GM12878 (cell line): ENCODE results near the gene LONP1. TPM values are rescaled to one million over a fixed set of nuclear protein-coding genes. Genes with fewer than 3 reads are reported as not detected.

ENCODE experiments used
- ATAC-seq: fragments of 200-7000 bp; cut with Tn5 transposase; 3 replicates; pipeline ENCODE4 v1.9.1; 2020; ENCODE audit warnings: mild to moderate bottlenecking, moderate library complexity
- BruUV-seq: library from RNA; stranded (reverse); fragments of 400-500 nt; replicated peaks from 2 replicates; lab custom pipeline; 2021; lab: Mats Ljungman, UMichigan
- CTCF ChIA-PET: fragments of 300-600 bp; sonication (Branson Sonifier 250); formaldehyde crosslinking; extraction: SDS; loops from one replicate; lab custom pipeline; 2021; ENCODE audit warnings: inconsistent platforms; lab: Yijun Ruan, JAX
- POLR2A ChIA-PET: fragments of 350-600 bp; formaldehyde crosslinking; extraction: SDS; loops from one replicate; lab custom pipeline; 2021; ENCODE audit warnings: inconsistent platforms; lab: Charles Lee
- RAD21 ChIA-PET: fragments of 300-600 bp; sonication (Branson Sonifier 250); formaldehyde crosslinking; loops from one replicate; lab custom pipeline; 2023; ENCODE audit warnings: antibody characterized with exemption; ENCODE audit not compliant: unreplicated experiment; lab: Charles Lee
- SMC1A ChIA-PET: fragments of 300-600 bp; sonication (Branson Sonifier 250); formaldehyde crosslinking; loops from one replicate; lab custom pipeline; 2023; ENCODE audit not compliant: unreplicated experiment, uncharacterized antibody; lab: Charles Lee
- DNase-seq: peaks from one replicate; pipeline ENCODE4 v3.0.0-alpha.2; 2011; ENCODE audit warnings: low read depth, low spot score
- FAIRE-seq: peaks from 3 replicates; lab custom pipeline; 2011; peaks lifted over from hg19 to GRCh38; lab: Jason Lieb, UNC
- H2AFZ ChIP-seq: 2 replicates; pipeline ENCODE4 v1.6.0; 2011; ENCODE audit warnings: low read depth, low read length, control low read depth; ENCODE audit not compliant: control insufficient read depth
- H3K27ac ChIP-seq: 2 replicates; pipeline ENCODE4 v1.5.1; 2011; ENCODE audit warnings: control low read depth; ENCODE audit not compliant: control insufficient read depth, insufficient read depth
- H3K27me3 ChIP-seq, 2 experiments: replicated peaks in 1 of 2; 2 replicates each; pipeline versions ENCODE4 v1.6.0 to v1.6.1; 2011; ENCODE audit warnings: low read length in 1 of 2; ENCODE audit not compliant: control insufficient read depth in 2 of 2, insufficient read depth in 2 of 2
- H3K36me3 ChIP-seq, 2 experiments: 2 replicates each; pipeline ENCODE4 v1.5.1; 2011; ENCODE audit warnings: low read length in 1 of 2; ENCODE audit not compliant: control insufficient read depth in 2 of 2, insufficient read depth in 2 of 2
- H3K4me1 ChIP-seq: 2 replicates; pipeline ENCODE4 v1.6.1; 2011; ENCODE audit warnings: mild to moderate bottlenecking, low read length, moderate library complexity, mixed read lengths; ENCODE audit not compliant: control insufficient read depth, insufficient read depth
- H3K4me2 ChIP-seq: 2 replicates; pipeline ENCODE4 v1.6.0; 2011; ENCODE audit warnings: control low read depth; ENCODE audit not compliant: control insufficient read depth, insufficient read depth
- H3K4me3 ChIP-seq: fragments of 200-600 bp; sonication (generic); 2 replicates; pipeline ENCODE4 v1.5.1; 2016
- H3K79me2 ChIP-seq: 2 replicates; pipeline ENCODE4 v1.6.0; 2011; ENCODE audit warnings: low read length; ENCODE audit not compliant: control insufficient read depth, insufficient read depth
- H3K9ac ChIP-seq: 2 replicates; pipeline ENCODE4 v1.8.0; 2011; ENCODE audit warnings: low read length, control low read depth, mixed read lengths; ENCODE audit not compliant: control insufficient read depth, insufficient read depth
- H3K9me3 ChIP-seq: replicated peaks from 3 replicates; pipeline ENCODE4 v1.5.1; 2011; ENCODE audit warnings: mild to moderate bottlenecking, low read length; ENCODE audit not compliant: control insufficient read depth, insufficient read depth
- H4K20me1 ChIP-seq: 2 replicates; pipeline ENCODE4 v1.6.0; 2011; ENCODE audit not compliant: control insufficient read depth, insufficient read depth
- ATF3 ChIP-seq: IDR thresholded peaks from 2 replicates; pipeline ENCODE4 v1.6.1; 2011; ENCODE audit warnings: low read depth, mild to moderate bottlenecking, low read length, moderate library complexity, borderline replicate concordance; ENCODE audit errors: extremely low read depth
- CBFB ChIP-seq: IDR thresholded peaks from 2 replicates; pipeline ENCODE4 v1.6.1; 2016; ENCODE audit warnings: antibody characterized with exemption, low read depth
- CREB1 ChIP-seq: IDR thresholded peaks from 2 replicates; pipeline ENCODE4 v1.6.1; 2012; ENCODE audit warnings: low read depth, mild to moderate bottlenecking, inconsistent platforms
- KDM1A ChIP-seq: fragments of 200-600 bp; sonication (generic); IDR thresholded peaks from 2 replicates; pipeline ENCODE4 v1.6.1; 2016; ENCODE audit warnings: borderline replicate concordance
- MEF2A ChIP-seq: IDR thresholded peaks from 2 replicates; pipeline ENCODE4 v1.6.1; 2011; ENCODE audit warnings: low read depth, mild to moderate bottlenecking, low read length, moderate library complexity; ENCODE audit not compliant: insufficient read depth
- MYB ChIP-seq: fragments of 150-350 bp; IDR thresholded peaks from 2 replicates; pipeline ENCODE4 v1.6.1; 2014; ENCODE audit warnings: mild to moderate bottlenecking, low read depth, low read length, borderline replicate concordance
- NFXL1 ChIP-seq: fragments of 450-650 bp; IDR thresholded peaks from 2 replicates; pipeline ENCODE4 v1.6.1; 2017; ENCODE audit warnings: antibody characterized with exemption, mild to moderate bottlenecking, borderline replicate concordance
- PAX5 ChIP-seq: IDR thresholded peaks from 2 replicates; pipeline ENCODE4 v1.6.1; 2011; ENCODE audit warnings: low read depth, low read length, borderline replicate concordance
- RAD21 ChIP-seq: IDR thresholded peaks from 2 replicates; pipeline ENCODE4 v1.6.1; 2011; ENCODE audit warnings: mild to moderate bottlenecking, low read depth, low read length, moderate library complexity; ENCODE audit not compliant: insufficient read depth
- RUNX3 ChIP-seq: IDR thresholded peaks from 2 replicates; pipeline ENCODE4 v1.6.1; 2012; ENCODE audit warnings: low read length, inconsistent platforms
- ZNF217 ChIP-seq: fragments of 450-650 bp; IDR thresholded peaks from 2 replicates; pipeline ENCODE4 v1.6.1; 2017; ENCODE audit warnings: antibody characterized with exemption, mild to moderate bottlenecking
- ZNF24 ChIP-seq: fragments of 450-650 bp; IDR thresholded peaks from 2 replicates; pipeline ENCODE4 v1.6.1; 2017; ENCODE audit warnings: antibody characterized with exemption, mild to moderate bottlenecking
- ZNF622 ChIP-seq: fragments of 450-650 bp; IDR thresholded peaks from 2 replicates; pipeline ENCODE4 v1.6.1; 2017; ENCODE audit warnings: mild to moderate bottlenecking, inconsistent platforms
- WGBS: methylation state at CpG from one replicate; pipeline ENCODE4 v1.1.6; 2016; ENCODE audit warnings: low lambda C conversion rate; ENCODE audit not compliant: insufficient replicate concordance, insufficient coverage; ENCODE audit errors: missing lambda C conversion rate; 5-methylcytosine and 5-hydroxymethylcytosine counted together
- in situ Hi-C: fragments of 300-500 bp; cut with MboI; formaldehyde crosslinking; loops from 9 replicates; pipeline ENCODE4 v1.14.3; 2018; ENCODE audit warnings: mixed read lengths
- intact Hi-C: fragments of 100-400 bp; cut with micrococcal nuclease; formaldehyde crosslinking; loops from one replicate; pipeline ENCODE4 v1.14.2; 2022; ENCODE audit not compliant: unreplicated experiment
- polyA plus RNA-seq, 11 experiments: library from polyadenylated mRNA; depleted of rRNA in 4 of 11; unstranded in 6 of 11; stranded (reverse) in 5 of 11; fragments of >200 nt; fragmentation: Nextera tagmentation in 4 of 11; fragmentation: Illumina TruSeq in 1 of 11; extraction: Ambion mirVana in 4 of 11; extraction: Trizol in 1 of 11; gene quantifications; 1 replicate in 1 of 11; 2 replicates in 10 of 11; pipeline versions ENCODE4 v1.2.1 to v1.2.3, GENCODE V29; 2011 to 2016; ENCODE audit warnings: inconsistent platforms in 2 of 11, missing spikeins in 2 of 11, low read depth in 1 of 11
- total RNA-seq, 4 experiments: library from RNA; depleted of rRNA in 3 of 4; stranded (reverse); fragments of >200 nt in 3 of 4; fragmentation: Illumina TruSeq in 1 of 4; extraction: Trizol in 1 of 4; gene quantifications; 2 replicates each; pipeline versions ENCODE4 v1.2.1 to v1.2.3, GENCODE V29; 2013 to 2021
- TF ChIP-seq, protein P1 (sequence below): fragments of 450-650 bp; IDR thresholded peaks from 2 replicates; pipeline ENCODE4 v1.6.1; 2017; ENCODE audit warnings: mild to moderate bottlenecking, moderate library complexity
- TF ChIP-seq, protein P2 (sequence below): fragments of 450-650 bp; formaldehyde crosslinking; IDR thresholded peaks from 2 replicates; pipeline ENCODE4 v1.4.0; 2022; ENCODE audit warnings: mild to moderate bottlenecking, moderate library complexity

LONP1 gene
- total and polyA plus RNA-seq, 10 of the 15 experiments (the other 5 are each of a cell fraction or from before 2014, with no cell fraction given): 0.61 to 136 (median 59.5) TPM

GRCh38 chr19:5673752-5674151, 46.2 kb downstream of the LONP1 start:
- Histone ChIP-seq H4K20me1 (no peaks in the 10 kb centered on the region), H2AFZ (no peak overlapping the region), H3K79me2 (no peaks in the 10 kb centered on the region), H3K4me2 (no peak overlapping the region), H3K36me3 (peaks cover 2 to 16% of the 10 kb centered on the region in 2 experiments; a peak in 2 of 4 replicates), H3K9ac (no peak overlapping the region), H3K27me3 (no peaks in the 10 kb centered on the region), H3K4me1 (no peaks in the 10 kb centered on the region), H3K4me3 (no peak overlapping the region), H3K9me3 (no peaks in the 10 kb centered on the region), H3K27ac (no peak overlapping the region)
- FAIRE-seq (no peak), ATAC-seq (no peak), DNase-seq (no peak)
- intact Hi-C loops (no loop called here), in situ Hi-C loops (no loop called here)
- ChIA-PET SMC1A (no interaction called here), CTCF (no interaction called here), POLR2A (interaction anchor here (0.7 kb wide), 1 partner anchor 20 kb away, joined by 4 read pairs; no protein-coding TSS in a partner anchor), RAD21 (no interaction called here)
- TF ChIP-seq RUNX3: no peak
- TF ChIP-seq, protein P1, sequence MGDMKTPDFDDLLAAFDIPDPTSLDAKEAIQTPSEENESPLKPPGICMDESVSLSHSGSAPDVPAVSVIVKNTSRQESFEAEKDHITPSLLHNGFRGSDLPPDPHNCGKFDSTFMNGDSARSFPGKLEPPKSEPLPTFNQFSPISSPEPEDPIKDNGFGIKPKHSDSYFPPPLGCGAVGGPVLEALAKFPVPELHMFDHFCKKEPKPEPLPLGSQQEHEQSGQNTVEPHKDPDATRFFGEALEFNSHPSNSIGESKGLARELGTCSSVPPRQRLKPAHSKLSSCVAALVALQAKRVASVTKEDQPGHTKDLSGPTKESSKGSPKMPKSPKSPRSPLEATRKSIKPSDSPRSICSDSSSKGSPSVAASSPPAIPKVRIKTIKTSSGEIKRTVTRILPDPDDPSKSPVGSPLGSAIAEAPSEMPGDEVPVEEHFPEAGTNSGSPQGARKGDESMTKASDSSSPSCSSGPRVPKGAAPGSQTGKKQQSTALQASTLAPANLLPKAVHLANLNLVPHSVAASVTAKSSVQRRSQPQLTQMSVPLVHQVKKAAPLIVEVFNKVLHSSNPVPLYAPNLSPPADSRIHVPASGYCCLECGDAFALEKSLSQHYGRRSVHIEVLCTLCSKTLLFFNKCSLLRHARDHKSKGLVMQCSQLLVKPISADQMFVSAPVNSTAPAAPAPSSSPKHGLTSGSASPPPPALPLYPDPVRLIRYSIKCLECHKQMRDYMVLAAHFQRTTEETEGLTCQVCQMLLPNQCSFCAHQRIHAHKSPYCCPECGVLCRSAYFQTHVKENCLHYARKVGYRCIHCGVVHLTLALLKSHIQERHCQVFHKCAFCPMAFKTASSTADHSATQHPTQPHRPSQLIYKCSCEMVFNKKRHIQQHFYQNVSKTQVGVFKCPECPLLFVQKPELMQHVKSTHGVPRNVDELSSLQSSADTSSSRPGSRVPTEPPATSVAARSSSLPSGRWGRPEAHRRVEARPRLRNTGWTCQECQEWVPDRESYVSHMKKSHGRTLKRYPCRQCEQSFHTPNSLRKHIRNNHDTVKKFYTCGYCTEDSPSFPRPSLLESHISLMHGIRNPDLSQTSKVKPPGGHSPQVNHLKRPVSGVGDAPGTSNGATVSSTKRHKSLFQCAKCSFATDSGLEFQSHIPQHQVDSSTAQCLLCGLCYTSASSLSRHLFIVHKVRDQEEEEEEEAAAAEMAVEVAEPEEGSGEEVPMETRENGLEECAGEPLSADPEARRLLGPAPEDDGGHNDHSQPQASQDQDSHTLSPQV: no peak
- TF ChIP-seq CREB1: no peak
- no peak for TF ChIP-seq MEF2A
- no peak for TF ChIP-seq PAX5
- no peak for TF ChIP-seq NFXL1
- TF ChIP-seq ZNF622: no peak
- TF ChIP-seq ATF3: no peak
- TF ChIP-seq RAD21: no peak
- TF ChIP-seq ZNF217: no peak
- TF ChIP-seq MYB: no peak
- no peak for TF ChIP-seq KDM1A
- TF ChIP-seq, protein P2, sequence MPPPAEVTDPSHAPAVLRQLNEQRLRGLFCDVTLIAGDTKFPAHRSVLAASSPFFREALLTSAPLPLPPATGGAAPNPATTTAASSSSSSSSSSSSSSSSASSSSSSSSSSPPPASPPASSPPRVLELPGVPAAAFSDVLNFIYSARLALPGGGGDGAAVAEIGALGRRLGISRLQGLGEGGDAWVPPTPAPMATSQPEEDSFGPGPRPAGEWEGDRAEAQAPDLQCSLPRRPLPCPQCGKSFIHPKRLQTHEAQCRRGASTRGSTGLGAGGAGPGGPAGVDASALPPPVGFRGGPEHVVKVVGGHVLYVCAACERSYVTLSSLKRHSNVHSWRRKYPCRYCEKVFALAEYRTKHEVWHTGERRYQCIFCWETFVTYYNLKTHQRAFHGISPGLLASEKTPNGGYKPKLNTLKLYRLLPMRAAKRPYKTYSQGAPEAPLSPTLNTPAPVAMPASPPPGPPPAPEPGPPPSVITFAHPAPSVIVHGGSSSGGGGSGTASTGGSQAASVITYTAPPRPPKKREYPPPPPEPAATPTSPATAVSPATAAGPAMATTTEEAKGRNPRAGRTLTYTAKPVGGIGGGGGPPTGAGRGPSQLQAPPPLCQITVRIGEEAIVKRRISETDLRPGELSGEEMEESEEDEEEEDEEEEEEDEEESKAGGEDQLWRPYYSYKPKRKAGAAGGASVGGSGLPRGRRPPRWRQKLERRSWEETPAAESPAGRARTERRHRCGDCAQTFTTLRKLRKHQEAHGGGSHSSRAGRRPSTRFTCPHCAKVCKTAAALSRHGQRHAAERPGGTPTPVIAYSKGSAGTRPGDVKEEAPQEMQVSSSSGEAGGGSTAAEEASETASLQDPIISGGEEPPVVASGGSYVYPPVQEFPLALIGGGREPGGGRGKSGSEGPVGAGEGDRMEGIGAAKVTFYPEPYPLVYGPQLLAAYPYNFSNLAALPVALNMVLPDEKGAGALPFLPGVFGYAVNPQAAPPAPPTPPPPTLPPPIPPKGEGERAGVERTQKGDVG (CRISPR knock-in tag): no peak
- no peak for TF ChIP-seq CBFB
- no peak for TF ChIP-seq ZNF24
- 100% methylated on average over 1 of the region's 1 CpG for WGBS
- BruUV-seq: no TSS peak
